HepG2 (cell line): ENCODE results near the gene BTBD19. TPM values are rescaled to one million over a fixed set of nuclear protein-coding genes. Genes with fewer than 3 reads are reported as not detected.

Experiments used
- CHCHD3 ChIP-seq: sonication (generic); formaldehyde crosslinking; IDR thresholded peaks from 2 replicates; pipeline ENCODE4 v1.8.0; 2022; ENCODE audit warnings: mild to moderate bottlenecking, missing genetic modification reagents, moderate library complexity
- MAFG ChIP-seq: sonication (generic); formaldehyde crosslinking; IDR thresholded peaks from 2 replicates; pipeline ENCODE4 v1.5.1; 2020; ENCODE audit warnings: mild to moderate bottlenecking, missing genetic modification reagents
- MED8 ChIP-seq: sonication (generic); formaldehyde crosslinking; IDR thresholded peaks from 2 replicates; pipeline ENCODE4 v1.8.1; 2023; ENCODE audit warnings: mild to moderate bottlenecking, missing genetic modification reagents; ENCODE audit not compliant: insufficient replicate concordance
- MYPOP ChIP-seq: sonication (generic); formaldehyde crosslinking; IDR thresholded peaks from 2 replicates; pipeline ENCODE4 v1.8.1; 2023; ENCODE audit warnings: mild to moderate bottlenecking, moderate library complexity, missing genetic modification reagents
- STAG1 ChIP-seq: sonication (generic); formaldehyde crosslinking; IDR thresholded peaks from 2 replicates; pipeline ENCODE4 v1.4.0; 2020; ENCODE audit warnings: missing genetic modification reagents
- TAF1 ChIP-seq: sonication (generic); formaldehyde crosslinking; IDR thresholded peaks from 2 replicates; pipeline ENCODE4 v1.4.0; 2020; ENCODE audit warnings: missing genetic modification reagents
- TFDP2 ChIP-seq: sonication (generic); formaldehyde crosslinking; IDR thresholded peaks from 2 replicates; pipeline ENCODE4 v1.4.0; 2020; ENCODE audit warnings: missing genetic modification reagents
- THAP11 ChIP-seq: IDR thresholded peaks from 2 replicates; pipeline ENCODE4 v1.6.1; 2016; ENCODE audit warnings: missing biosample characterization, missing genetic modification reagents
- ZBTB21 ChIP-seq: sonication (generic); formaldehyde crosslinking; IDR thresholded peaks from 2 replicates; pipeline ENCODE4 v1.4.0; 2020; ENCODE audit warnings: missing genetic modification reagents
- ZBTB40 ChIP-seq, 2 experiments: fragments of 450-650 bp in 1 of 2; sonication (generic) in 1 of 2; formaldehyde crosslinking in 1 of 2; IDR thresholded peaks; 2 replicates each; pipeline versions ENCODE4 v1.6.1 to v1.8.0; 2016 to 2022; ENCODE audit warnings: antibody characterized with exemption in 1 of 2, mild to moderate bottlenecking in 1 of 2, missing genetic modification reagents in 1 of 2
- ZFP82 ChIP-seq: sonication (generic); formaldehyde crosslinking; IDR thresholded peaks from 2 replicates; pipeline ENCODE4 v1.5.1; 2020; ENCODE audit warnings: mild to moderate bottlenecking, missing genetic modification reagents, borderline replicate concordance
- ZNF563 ChIP-seq: sonication (generic); formaldehyde crosslinking; IDR thresholded peaks from 2 replicates; pipeline ENCODE4 v1.8.0; 2022; ENCODE audit warnings: mild to moderate bottlenecking, moderate library complexity, missing genetic modification reagents
- ZNF570 ChIP-seq: sonication (generic); formaldehyde crosslinking; IDR thresholded peaks from 2 replicates; pipeline ENCODE4 v1.4.0; 2020; ENCODE audit warnings: mild to moderate bottlenecking, missing genetic modification reagents, borderline replicate concordance
- ZNF598 ChIP-seq: sonication (generic); formaldehyde crosslinking; IDR thresholded peaks from 2 replicates; pipeline ENCODE4 v1.5.1; 2020; ENCODE audit warnings: mild to moderate bottlenecking, missing genetic modification reagents, borderline replicate concordance
- ZNF660 ChIP-seq: sonication (generic); formaldehyde crosslinking; IDR thresholded peaks from 2 replicates; pipeline ENCODE4 v1.5.1; 2020; ENCODE audit warnings: mild to moderate bottlenecking, low read depth, missing genetic modification reagents, borderline replicate concordance
- ZNF7 ChIP-seq: IDR thresholded peaks from 2 replicates; pipeline ENCODE4 v1.6.1; 2016; ENCODE audit warnings: missing biosample characterization, missing genetic modification reagents
- ZZZ3 ChIP-seq: sonication (generic); formaldehyde crosslinking; IDR thresholded peaks from 2 replicates; pipeline ENCODE4 v1.4.0; 2020; ENCODE audit warnings: missing genetic modification reagents, mild to moderate bottlenecking, borderline replicate concordance
- polyA plus RNA-seq, 8 experiments: library from polyadenylated mRNA; depleted of rRNA in 3 of 8; stranded (reverse) in 7 of 8; unstranded in 1 of 8; fragments of >200 nt; fragmentation: Illumina TruSeq in 4 of 8; extraction: Trizol in 4 of 8; gene quantifications; 2 replicates each; pipeline versions ENCODE4 v1.2.1 to v1.2.3, GENCODE V29; 2011 to 2016; ENCODE audit warnings: low read depth in 4 of 8, missing spikeins in 1 of 8, mixed read lengths in 1 of 8; ENCODE audit not compliant: insufficient read depth in 1 of 8
- total RNA-seq, 5 experiments: library from RNA; depleted of rRNA; stranded (reverse); fragments of >200 nt; fragmentation: Illumina TruSeq; extraction: Trizol; gene quantifications; 2 replicates each; pipeline ENCODE4 v1.2.3, GENCODE V29; 2016; ENCODE audit warnings: low read depth in 1 of 5

Gene BTBD19
- total and polyA plus RNA-seq, 2 of the 13 experiments (the other 11 are each of a cell fraction or from before 2014, with no cell fraction given), result 2.7 to 6.7 TPM

GRCh38 chr1:44799770-44800584, 8.3 kb upstream of the BTBD19 start, which contains the start of gene PLK3 (continued):
- TF ChIP-seq ZBTB40 (IDR thresholded peaks at IDR 0.05) (no peak), ZBTB40 (CRISPR knock-in tag; IDR thresholded peaks at IDR 0.05) (peak; percentile 74; the same call in 1 of the 2 replicates), ZNF7 (CRISPR knock-in tag) (no peak), ZBTB21 (CRISPR knock-in tag) (no peak), TFDP2 (CRISPR knock-in tag) (peak; percentile 77), ZNF570 (CRISPR knock-in tag) (0 out of 2 replicates have a peak, but pooled peaks have one; percentile 42), MED8 (CRISPR knock-in tag) (no peak), ZNF563 (CRISPR knock-in tag) (peak; percentile 60; the same call in 1 of the 2 replicates), ZZZ3 (CRISPR knock-in tag) (peak; percentile 71; the same call in 1 of the 2 replicates), MYPOP (CRISPR knock-in tag) (no peak; the same call in none of the 2 replicates), THAP11 (peak; percentile 54), CHCHD3 (CRISPR knock-in tag) (no peak), STAG1 (CRISPR knock-in tag) (peak; percentile 83), ZNF598 (CRISPR knock-in tag) (peak; percentile 75; the same call in 1 of the 2 replicates), TAF1 (CRISPR knock-in tag) (peak; percentile 85; the same call in 1 of the 2 replicates), ZNF660 (CRISPR knock-in tag) (no peak), MAFG (no peak), ZFP82 (CRISPR knock-in tag) (peak; percentile 84; the same call in 1 of the 2 replicates)
